PFSK-1 (cell line): ENCODE results near the gene ARHGAP8.

Experiments
- FOXP2 ChIP-seq: optimal IDR thresholded peaks from 2 replicates; pipeline ENCODE3; 2011; ENCODE audit warnings: borderline replicate concordance, control low read depth, inconsistent platforms; ENCODE audit not compliant: insufficient read depth; ENCODE audit errors: extremely low read length, extremely low read depth
- POLR2AphosphoS5 ChIP-seq: IDR thresholded peaks from 2 replicates; pipeline ENCODE4 v1.6.1; 2012; ENCODE audit warnings: low read depth, mild to moderate bottlenecking, control low read depth, low read length, moderate library complexity
- TAF1 ChIP-seq: IDR thresholded peaks from 2 replicates; pipeline ENCODE4 v1.6.1; 2012; ENCODE audit warnings: low read length, control low read depth, borderline replicate concordance; ENCODE audit not compliant: insufficient read depth
- TF ChIP-seq, protein P1 (sequence below), 2 experiments: IDR thresholded peaks; 2 replicates each; pipeline versions ENCODE4 v1.6.1 to v1.8.0; 2011 to 2012; ENCODE audit warnings: low read depth in 2 of 2, low read length in 2 of 2, control low read depth in 1 of 2, inconsistent platforms in 1 of 2, mild to moderate bottlenecking in 1 of 2, moderate library complexity in 1 of 2; ENCODE audit not compliant: insufficient read depth in 1 of 2

DNA sequence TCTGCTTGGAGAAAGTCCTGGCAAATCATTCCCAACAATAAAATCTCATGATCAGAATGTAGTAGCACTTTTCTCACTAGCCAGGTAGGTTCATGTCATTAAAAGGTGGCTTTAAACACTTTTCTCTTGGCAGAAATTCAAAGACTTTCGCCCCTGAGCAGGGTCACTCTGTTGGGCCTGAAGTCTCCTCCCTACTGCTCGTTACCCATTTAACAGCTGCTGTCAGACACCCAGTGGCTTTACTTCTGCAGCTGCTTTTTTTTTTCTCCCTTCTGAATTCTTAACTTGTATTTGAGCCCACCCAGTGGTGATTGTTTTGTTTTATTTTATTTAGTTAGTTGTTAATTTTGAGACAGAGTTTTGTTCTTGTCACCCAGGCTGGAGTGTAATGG, 25.0 kb downstream of the ARHGAP8 start:
- TF ChIP-seq TAF1 (no peak), POLR2AphosphoS5 (no peak), FOXP2 (no peak)
- TF ChIP-seq, protein P1, sequence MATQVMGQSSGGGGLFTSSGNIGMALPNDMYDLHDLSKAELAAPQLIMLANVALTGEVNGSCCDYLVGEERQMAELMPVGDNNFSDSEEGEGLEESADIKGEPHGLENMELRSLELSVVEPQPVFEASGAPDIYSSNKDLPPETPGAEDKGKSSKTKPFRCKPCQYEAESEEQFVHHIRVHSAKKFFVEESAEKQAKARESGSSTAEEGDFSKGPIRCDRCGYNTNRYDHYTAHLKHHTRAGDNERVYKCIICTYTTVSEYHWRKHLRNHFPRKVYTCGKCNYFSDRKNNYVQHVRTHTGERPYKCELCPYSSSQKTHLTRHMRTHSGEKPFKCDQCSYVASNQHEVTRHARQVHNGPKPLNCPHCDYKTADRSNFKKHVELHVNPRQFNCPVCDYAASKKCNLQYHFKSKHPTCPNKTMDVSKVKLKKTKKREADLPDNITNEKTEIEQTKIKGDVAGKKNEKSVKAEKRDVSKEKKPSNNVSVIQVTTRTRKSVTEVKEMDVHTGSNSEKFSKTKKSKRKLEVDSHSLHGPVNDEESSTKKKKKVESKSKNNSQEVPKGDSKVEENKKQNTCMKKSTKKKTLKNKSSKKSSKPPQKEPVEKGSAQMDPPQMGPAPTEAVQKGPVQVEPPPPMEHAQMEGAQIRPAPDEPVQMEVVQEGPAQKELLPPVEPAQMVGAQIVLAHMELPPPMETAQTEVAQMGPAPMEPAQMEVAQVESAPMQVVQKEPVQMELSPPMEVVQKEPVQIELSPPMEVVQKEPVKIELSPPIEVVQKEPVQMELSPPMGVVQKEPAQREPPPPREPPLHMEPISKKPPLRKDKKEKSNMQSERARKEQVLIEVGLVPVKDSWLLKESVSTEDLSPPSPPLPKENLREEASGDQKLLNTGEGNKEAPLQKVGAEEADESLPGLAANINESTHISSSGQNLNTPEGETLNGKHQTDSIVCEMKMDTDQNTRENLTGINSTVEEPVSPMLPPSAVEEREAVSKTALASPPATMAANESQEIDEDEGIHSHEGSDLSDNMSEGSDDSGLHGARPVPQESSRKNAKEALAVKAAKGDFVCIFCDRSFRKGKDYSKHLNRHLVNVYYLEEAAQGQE (IDR thresholded peaks at IDR 0.05; ENCODE audit: insufficient read depth in 1 of 2, low read depth in 2 of 2, low read length in 2 of 2), result no peak
